ENCODE measurements around the gene IFNAR2. TPM values are rescaled to one million over a fixed set of nuclear protein-coding genes. Genes with fewer than 3 reads are reported as not detected.

IFNAR2 gene
- total and polyA plus RNA-seq, 4 experiments from 2014 or later = 76.5 to 81.1 (median 77.8) TPM

DNA sequence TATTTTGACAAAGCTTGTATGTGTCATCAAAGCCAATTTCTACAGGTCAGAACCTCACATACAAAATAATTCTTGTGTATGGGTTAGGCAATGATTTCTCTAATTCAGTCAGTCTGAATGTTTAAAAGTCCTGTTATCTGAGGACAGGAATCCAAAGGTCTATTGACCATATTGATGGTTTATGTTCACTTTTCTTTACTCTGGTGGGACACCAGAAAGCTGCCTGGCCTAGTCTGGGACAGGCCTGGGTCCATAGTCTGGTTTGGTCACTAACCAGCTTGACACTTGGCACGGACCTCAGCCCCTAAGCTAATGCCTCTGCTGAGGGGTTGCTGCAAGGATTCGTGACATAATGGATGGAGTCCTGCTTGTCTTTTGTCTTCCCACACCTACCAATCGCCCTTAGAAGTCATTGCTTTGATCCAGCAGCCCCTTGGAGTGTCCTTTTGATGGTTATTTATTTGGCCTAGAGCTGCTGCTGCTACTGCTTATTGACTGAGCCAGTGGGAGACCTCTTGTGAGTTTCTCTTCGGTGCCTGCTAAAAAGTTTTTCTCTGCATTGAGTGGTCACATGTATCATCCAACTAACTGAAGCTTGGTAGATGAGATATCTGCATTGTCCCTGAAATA, 15.7 kb downstream of the IFNAR2 start:
- no peaks in the 10 kb centered on the region for H3K9me3 Mint-ChIP-seq

DNA sequence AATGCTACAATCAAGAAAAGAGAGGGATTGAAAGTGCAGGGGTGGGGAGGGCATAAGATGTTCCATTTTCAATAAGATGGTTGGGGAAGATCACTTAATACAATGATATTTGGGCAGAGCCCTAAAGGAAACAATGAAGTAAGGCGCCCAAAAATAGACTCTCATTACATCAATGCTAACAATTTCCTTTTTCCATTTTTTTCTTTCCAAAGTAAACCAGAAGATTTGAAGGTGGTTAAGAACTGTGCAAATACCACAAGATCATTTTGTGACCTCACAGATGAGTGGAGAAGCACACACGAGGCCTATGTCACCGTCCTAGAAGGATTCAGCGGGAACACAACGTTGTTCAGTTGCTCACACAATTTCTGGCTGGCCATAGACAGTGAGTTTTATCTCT, 16.8 kb downstream of the IFNAR2 start:
- H3K4me3 Mint-ChIP-seq = peak overlapping the region in 6 of 8 donors; percentile 8 to 60 (median 32)
- H3K9me3 Mint-ChIP-seq = peaks cover 0 to 1% (median 0%) of the 10 kb centered on the region in 8 donors
- H3K36me3 ChIP-seq (ENCODE audit: insufficient read depth, low read length) = peaks cover 46% of the 10 kb centered on the region
- no peaks in the 10 kb centered on the region for H3K27me3 Mint-ChIP-seq
- peak overlapping the region; percentile 70 to 94 (median 86) for H3K27ac Mint-ChIP-seq
- H3K27me3 ChIP-seq (ENCODE audit: insufficient read depth, low read length) = no peaks in the 10 kb centered on the region
- H3K4me1 Mint-ChIP-seq = peaks cover 54 to 82% (median 74%) of the 10 kb centered on the region in 4 donors
- no peak overlapping the region for H3K27ac ChIP-seq (ENCODE audit: low read depth, low read length)
- peaks cover 79% of the 10 kb centered on the region for H3K4me1 ChIP-seq (ENCODE audit: insufficient read depth, low read length)
- no peaks in the 10 kb centered on the region for H3K9me3 ChIP-seq (ENCODE audit: control insufficient read depth in 1 of 2, low read length in 2 of 2)
- intact Hi-C loops (cut with micrococcal nuclease) = no loop called here
- no peak overlapping the region for H3K4me3 ChIP-seq (ENCODE audit: low read length in 2 of 2)
- POLR2A ChIA-PET (ENCODE audit: partially characterized antibody) = interaction anchor here (0.9 to 1.5 kb wide), 5 partner anchors 13 to 115 kb away, joined by 3 to 7 read pairs (median 5); partner anchors contain the start of genes IFNAR1 and IL10RB
- no peak for DNase-seq
- CTCF ChIA-PET (ENCODE audit: partially characterized antibody) = interaction anchor here (0.7 to 2.1 kb wide), 3 partner anchors 9 to 13 kb away, joined by 4 to 5 read pairs (median 4); no protein-coding TSS in a partner anchor
- H3K36me3 Mint-ChIP-seq = peaks cover 79 to 91% of the 10 kb centered on the region in 2 donors

More for the DNA sequence above, 15.7 kb downstream of the IFNAR2 start:
- Histone ChIP-seq H3K27ac (ENCODE audit: low read depth, low read length) (peak overlapping the region; percentile 16), H3K36me3 (ENCODE audit: insufficient read depth, low read length) (peaks cover 36% of the 10 kb centered on the region), H3K4me1 (ENCODE audit: insufficient read depth, low read length) (peaks cover 90% of the 10 kb centered on the region), H3K4me3 (ENCODE audit: low read length in 2 of 2) (no peak overlapping the region), H3K9me3 (ENCODE audit: control insufficient read depth in 1 of 2, low read length in 2 of 2) (no peaks in the 10 kb centered on the region), H3K27me3 (ENCODE audit: insufficient read depth, low read length) (no peaks in the 10 kb centered on the region)
- Mint-ChIP-seq H3K4me3 (peak overlapping the region in 6 of 8 donors; percentile 44 to 89 (median 81)), H3K4me1 (peaks cover 60 to 86% (median 74%) of the 10 kb centered on the region in 4 donors), H3K27me3 (no peaks in the 10 kb centered on the region), H3K36me3 (peaks cover 68 to 80% of the 10 kb centered on the region in 2 donors), H3K27ac (peak overlapping the region; percentile 87 to 96 (median 94))
- DNase-seq = no peak
- intact Hi-C loops (cut with micrococcal nuclease) = loop anchor here (2.0 kb wide), 2 partner anchors 15 kb away; no protein-coding TSS in a partner anchor
- ChIA-PET POLR2A (ENCODE audit: partially characterized antibody) (interaction anchor here (0.6 to 2.0 kb wide), 8 partner anchors 11 to 35 kb away, joined by 3 to 7 read pairs (median 4); no protein-coding TSS in a partner anchor), CTCF (ENCODE audit: partially characterized antibody) (interaction anchor here (0.9 to 3.7 kb wide), 6 partner anchors 12 to 200 kb away, joined by 3 to 15 read pairs (median 4); no protein-coding TSS in a partner anchor)

DNA sequence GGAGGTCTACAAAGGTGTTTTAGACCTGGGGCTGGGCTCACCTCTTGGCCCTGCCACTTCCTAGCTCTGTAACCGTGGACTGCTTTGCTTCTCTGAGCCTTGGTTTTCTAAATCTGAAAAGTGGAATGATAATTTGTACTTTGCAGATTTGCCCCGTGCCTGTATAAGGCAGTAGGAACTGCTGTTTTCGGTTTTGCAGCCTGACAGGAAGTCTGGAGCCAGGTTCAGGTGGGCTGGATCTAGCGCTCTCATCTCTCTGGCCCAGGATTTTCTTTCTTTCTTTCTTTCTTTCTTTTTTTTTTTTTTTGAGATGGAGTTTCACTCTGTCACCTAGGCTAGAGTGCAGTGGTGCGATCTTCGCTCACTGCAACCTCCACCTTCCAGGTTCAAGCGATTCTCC, 17.2 kb downstream of the IFNAR2 start:
- Histone ChIP-seq H3K27ac (ENCODE audit: low read depth, low read length) (no peak overlapping the region), H3K4me1 (ENCODE audit: insufficient read depth, low read length) (peaks cover 74% of the 10 kb centered on the region), H3K27me3 (ENCODE audit: insufficient read depth, low read length) (no peaks in the 10 kb centered on the region), H3K4me3 (ENCODE audit: low read length in 2 of 2) (no peak overlapping the region), H3K9me3 (ENCODE audit: control insufficient read depth in 1 of 2, low read length in 2 of 2) (no peaks in the 10 kb centered on the region), H3K36me3 (ENCODE audit: insufficient read depth, low read length) (peaks cover 50% of the 10 kb centered on the region)
- no peak for DNase-seq
- H3K9me3 Mint-ChIP-seq = peaks cover 0 to 1% (median 0%) of the 10 kb centered on the region in 8 donors
- peaks cover 79 to 92% of the 10 kb centered on the region in 2 donors for H3K36me3 Mint-ChIP-seq
- H3K27ac Mint-ChIP-seq = peak overlapping the region in 6 of 7 donors; percentile 70 to 94 (median 88)
- ChIA-PET CTCF (ENCODE audit: partially characterized antibody) (interaction anchor here (0.8 to 2.1 kb wide), 2 partner anchors 9 to 14 kb away, joined by 4 to 5 read pairs; no protein-coding TSS in a partner anchor), POLR2A (ENCODE audit: partially characterized antibody) (interaction anchor here (0.8 to 1.5 kb wide), 7 partner anchors 8 to 115 kb away, joined by 3 to 7 read pairs (median 4); partner anchors contain the start of genes IFNAR1 and IL10RB)
- intact Hi-C loops (cut with micrococcal nuclease) = no loop called here
- H3K4me1 Mint-ChIP-seq = peaks cover 50 to 78% (median 70%) of the 10 kb centered on the region in 4 donors
- H3K4me3 Mint-ChIP-seq = peak overlapping the region in 6 of 8 donors; percentile 15 to 60 (median 48)
- no peaks in the 10 kb centered on the region for H3K27me3 Mint-ChIP-seq

DNA sequence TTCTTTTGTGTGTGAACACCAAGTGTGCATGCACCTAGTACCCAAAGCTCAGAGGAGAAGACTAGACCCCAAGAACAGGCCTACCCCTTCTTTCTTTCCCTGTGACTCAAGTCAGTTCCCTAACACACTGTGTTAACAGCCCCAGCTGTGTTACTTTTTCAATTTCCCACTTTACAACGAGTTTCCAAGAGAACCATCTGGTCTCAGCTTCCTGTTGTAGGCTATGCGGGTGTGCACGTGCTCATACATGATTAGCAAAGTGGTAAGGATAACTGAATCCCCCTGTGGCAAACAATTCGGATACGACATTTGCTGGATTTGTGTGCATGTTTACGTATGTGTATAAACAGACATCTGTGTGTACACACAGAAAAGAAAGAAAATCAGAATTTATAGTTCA, 17.9 kb downstream of the IFNAR2 start:
- Histone ChIP-seq H3K4me3 (ENCODE audit: low read length in 2 of 2) (no peak overlapping the region), H3K27ac (ENCODE audit: low read depth, low read length) (peak overlapping the region; percentile 7)

DNA sequence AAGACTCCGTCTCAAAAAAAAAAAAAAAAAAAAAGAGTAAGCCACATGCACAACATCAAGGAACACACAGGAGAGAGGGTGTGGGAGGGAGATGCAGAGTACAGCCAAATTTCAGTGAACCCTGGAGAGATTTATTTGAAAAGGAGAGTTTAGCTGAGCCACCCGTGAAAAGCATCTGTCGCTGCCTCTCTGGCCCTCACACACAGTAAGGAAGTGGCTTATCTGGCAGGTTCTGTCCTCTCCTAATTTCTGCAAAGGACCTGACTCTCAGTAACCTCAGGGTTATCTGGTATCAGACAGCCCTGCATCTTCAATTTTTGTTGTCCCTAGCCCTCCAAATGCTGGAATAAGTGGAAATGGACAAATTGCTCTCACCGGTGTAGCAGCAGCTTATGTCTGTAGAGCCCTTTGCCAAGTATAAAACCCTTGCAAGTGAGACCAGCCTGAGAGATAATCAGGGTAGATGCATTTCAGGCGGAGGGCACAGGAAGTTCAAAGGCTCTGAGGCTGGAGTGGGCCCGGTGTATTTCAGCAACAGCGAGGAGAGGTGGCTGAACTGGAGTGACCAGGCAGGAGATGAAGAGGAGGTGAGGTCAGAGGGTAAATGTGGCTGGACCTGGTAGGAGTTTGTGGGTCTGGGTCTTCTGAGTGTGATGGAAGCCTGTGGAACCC, 19.7 kb downstream of the IFNAR2 start:
- DNase-seq = no peak
- H3K27ac ChIP-seq (ENCODE audit: low read depth, low read length) = no peak overlapping the region
- peak overlapping the region; percentile 62 to 94 (median 89) for H3K27ac Mint-ChIP-seq
- no peaks in the 10 kb centered on the region for H3K27me3 Mint-ChIP-seq
- no peak overlapping the region for H3K4me3 ChIP-seq (ENCODE audit: low read length in 2 of 2)
- peaks cover 82 to 99% of the 10 kb centered on the region in 2 donors for H3K36me3 Mint-ChIP-seq
- H3K9me3 ChIP-seq (ENCODE audit: control insufficient read depth in 1 of 2, low read length in 2 of 2) = no peaks in the 10 kb centered on the region
- peaks cover 38 to 72% (median 63%) of the 10 kb centered on the region in 4 donors for H3K4me1 Mint-ChIP-seq
- no peaks in the 10 kb centered on the region for H3K27me3 ChIP-seq (ENCODE audit: insufficient read depth, low read length)
- peak overlapping the region in 5 of 8 donors; percentile 8 to 28 (median 20) for H3K4me3 Mint-ChIP-seq
- peaks cover 74% of the 10 kb centered on the region for H3K36me3 ChIP-seq (ENCODE audit: insufficient read depth, low read length)
- CTCF ChIA-PET (ENCODE audit: partially characterized antibody) = interaction anchor here (1.3 to 1.7 kb wide), 2 partner anchors 50 to 52 kb away, joined by 3 to 5 read pairs; no protein-coding TSS in a partner anchor
- intact Hi-C loops (cut with micrococcal nuclease) = no loop called here
- peaks cover 52% of the 10 kb centered on the region for H3K4me1 ChIP-seq (ENCODE audit: insufficient read depth, low read length)
- POLR2A ChIA-PET (ENCODE audit: partially characterized antibody) = interaction anchor here (0.9 to 4.4 kb wide), 2 partner anchors 17 to 45 kb away, joined by 3 to 18 read pairs; partner anchors contain the start of gene IL10RB
- peaks cover 0 to 1% (median 0%) of the 10 kb centered on the region in 8 donors for H3K9me3 Mint-ChIP-seq

More for the DNA sequence above, 17.9 kb downstream of the IFNAR2 start:
- Histone ChIP-seq H3K4me1 (ENCODE audit: insufficient read depth, low read length) (peaks cover 70% of the 10 kb centered on the region), H3K9me3 (ENCODE audit: control insufficient read depth in 1 of 2, low read length in 2 of 2) (no peaks in the 10 kb centered on the region), H3K27me3 (ENCODE audit: insufficient read depth, low read length) (no peaks in the 10 kb centered on the region), H3K36me3 (ENCODE audit: insufficient read depth, low read length) (peaks cover 57% of the 10 kb centered on the region)
- peak overlapping the region; percentile 84 to 94 (median 88) for H3K27ac Mint-ChIP-seq
- intact Hi-C loops (cut with micrococcal nuclease) = no loop called here
- H3K36me3 Mint-ChIP-seq = peaks cover 82 to 95% of the 10 kb centered on the region in 2 donors
- H3K4me3 Mint-ChIP-seq = peak overlapping the region in 3 of 8 donors; percentile 5 to 63 (median 44)
- CTCF ChIA-PET (ENCODE audit: partially characterized antibody) = interaction anchor here (2.1 kb wide), 1 partner anchor 14 kb away, joined by 4 read pairs; no protein-coding TSS in a partner anchor
- H3K4me1 Mint-ChIP-seq = peaks cover 47 to 78% (median 68%) of the 10 kb centered on the region in 4 donors
- no peak for DNase-seq
- H3K27me3 Mint-ChIP-seq = no peaks in the 10 kb centered on the region
- peaks cover 0 to 1% (median 0%) of the 10 kb centered on the region in 8 donors for H3K9me3 Mint-ChIP-seq
- POLR2A ChIA-PET (ENCODE audit: partially characterized antibody) = interaction anchor here (0.8 to 1.5 kb wide), 6 partner anchors 8 to 114 kb away, joined by 3 to 7 read pairs (median 4); partner anchors contain the start of genes IFNAR1 and IL10RB

DNA sequence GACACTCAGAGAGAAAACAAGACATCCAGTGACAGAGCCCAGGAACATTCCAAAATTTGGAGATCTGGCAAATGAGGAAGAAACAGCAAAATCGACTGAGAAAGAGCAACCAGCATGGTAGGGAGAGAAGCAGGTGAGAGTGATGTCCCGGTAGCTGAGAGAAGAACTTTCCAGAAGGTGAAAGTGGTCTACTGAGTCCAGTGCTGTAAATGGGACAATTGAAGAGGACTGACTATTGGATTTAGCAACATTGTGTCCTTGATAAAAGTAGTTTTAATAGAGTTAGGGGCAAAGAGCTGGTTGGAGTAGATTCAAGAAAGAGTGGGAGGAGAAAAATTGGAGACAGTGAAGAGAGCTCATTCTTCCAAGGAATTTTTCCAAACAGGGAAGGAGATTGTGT, 21.4 kb downstream of the IFNAR2 start:
- peaks cover 39 to 74% (median 64%) of the 10 kb centered on the region in 4 donors for H3K4me1 Mint-ChIP-seq
- peak overlapping the region in 6 of 7 donors; percentile 59 to 91 (median 74) for H3K27ac Mint-ChIP-seq
- peaks cover 83 to 99% of the 10 kb centered on the region in 2 donors for H3K36me3 Mint-ChIP-seq
- intact Hi-C loops (cut with micrococcal nuclease) = no loop called here
- H3K4me3 Mint-ChIP-seq = no peak overlapping the region
- peaks cover 0 to 1% (median 0%) of the 10 kb centered on the region in 8 donors for H3K9me3 Mint-ChIP-seq
- H3K27me3 ChIP-seq (ENCODE audit: insufficient read depth, low read length) = no peaks in the 10 kb centered on the region
- no peaks in the 10 kb centered on the region for H3K27me3 Mint-ChIP-seq
- peaks cover 79% of the 10 kb centered on the region for H3K36me3 ChIP-seq (ENCODE audit: insufficient read depth, low read length)
- DNase-seq = no peak
- no peak overlapping the region for H3K4me3 ChIP-seq (ENCODE audit: low read length in 2 of 2)
- no peak overlapping the region for H3K27ac ChIP-seq (ENCODE audit: low read depth, low read length)
- no peaks in the 10 kb centered on the region for H3K9me3 ChIP-seq (ENCODE audit: control insufficient read depth in 1 of 2, low read length in 2 of 2)
- H3K4me1 ChIP-seq (ENCODE audit: insufficient read depth, low read length) = peaks cover 50% of the 10 kb centered on the region
- POLR2A ChIA-PET (ENCODE audit: partially characterized antibody) = interaction anchor here (0.8 to 4.4 kb wide), 6 partner anchors 9 to 480 kb away, joined by 3 to 18 read pairs (median 3); partner anchors contain the start of genes IL10RB and PAXBP1
- CTCF ChIA-PET (ENCODE audit: partially characterized antibody) = interaction anchor here (1.1 kb wide), 1 partner anchor 14 kb away, joined by 3 read pairs; no protein-coding TSS in a partner anchor

Data from CD4-positive, alpha-beta memory T cell (primary cell).